ENCODE results near the gene SMIM35. TPM values are rescaled to one million over a fixed set of nuclear protein-coding genes. Genes with fewer than 3 reads are reported as not detected.
A peak's percentile ranks its signal among the peaks of the same experiment; 100 is the strongest.

Gene SMIM35
- total and polyA plus RNA-seq, 8 donors, result 0.20 to 1.1 (median 0.55) TPM; not detected in 2

DNA sequence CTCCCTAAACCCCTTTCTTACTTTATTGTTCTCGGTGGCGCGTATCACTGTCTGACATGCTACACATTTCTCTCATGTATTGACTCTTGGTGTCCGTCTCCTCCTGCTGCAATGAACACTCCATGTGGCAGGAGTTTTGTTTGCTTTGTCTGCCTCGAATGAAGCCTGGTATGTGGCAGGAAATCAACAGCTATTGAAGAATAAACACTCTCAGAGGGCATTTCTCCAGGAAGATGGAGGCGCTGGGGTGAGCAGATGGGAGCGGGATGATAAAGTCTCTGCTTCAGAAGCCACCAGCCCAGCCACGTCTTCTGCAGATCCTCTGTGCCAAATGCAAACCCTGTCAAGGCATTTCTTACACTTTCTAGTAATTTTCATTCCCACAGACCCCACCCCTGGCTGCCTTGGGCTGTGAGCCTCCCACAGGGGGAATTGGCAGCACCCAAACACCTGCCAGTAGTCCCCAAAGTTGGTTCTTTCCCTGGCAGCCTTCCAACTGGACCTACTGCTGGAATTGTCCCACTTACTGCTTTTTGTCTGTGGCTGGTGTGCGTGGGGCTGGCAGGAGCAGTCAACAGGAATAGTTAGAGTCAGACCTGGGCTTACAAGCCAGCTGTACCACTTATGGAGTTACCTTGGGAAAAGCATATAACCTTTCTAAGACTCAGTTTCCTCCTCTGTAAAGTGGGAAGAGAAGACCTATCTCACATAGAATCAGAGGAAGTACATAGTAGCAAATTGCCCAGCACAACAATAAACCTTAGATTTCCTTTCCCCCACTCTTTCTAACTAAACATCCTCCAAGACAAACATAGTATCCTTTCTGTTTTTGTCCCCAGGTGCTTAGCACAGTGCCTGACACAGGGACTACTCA is 113.9 kb downstream of the SMIM35 start:
- intact Hi-C loops (cut with DNase I), result no loop called here
- H3K4me1 ChIP-seq, result peaks cover 11 to 54% of the 10 kb centered on the region in 2 donors
- H3K27ac ChIP-seq, result peak overlapping the region in 1 of 2 donors; percentile 57
- peak in 2 of 4 donors; percentile 30 to 39 for DNase-seq
- no peak overlapping the region for H3K4me3 ChIP-seq
- TF ChIP-seq, protein P1, sequence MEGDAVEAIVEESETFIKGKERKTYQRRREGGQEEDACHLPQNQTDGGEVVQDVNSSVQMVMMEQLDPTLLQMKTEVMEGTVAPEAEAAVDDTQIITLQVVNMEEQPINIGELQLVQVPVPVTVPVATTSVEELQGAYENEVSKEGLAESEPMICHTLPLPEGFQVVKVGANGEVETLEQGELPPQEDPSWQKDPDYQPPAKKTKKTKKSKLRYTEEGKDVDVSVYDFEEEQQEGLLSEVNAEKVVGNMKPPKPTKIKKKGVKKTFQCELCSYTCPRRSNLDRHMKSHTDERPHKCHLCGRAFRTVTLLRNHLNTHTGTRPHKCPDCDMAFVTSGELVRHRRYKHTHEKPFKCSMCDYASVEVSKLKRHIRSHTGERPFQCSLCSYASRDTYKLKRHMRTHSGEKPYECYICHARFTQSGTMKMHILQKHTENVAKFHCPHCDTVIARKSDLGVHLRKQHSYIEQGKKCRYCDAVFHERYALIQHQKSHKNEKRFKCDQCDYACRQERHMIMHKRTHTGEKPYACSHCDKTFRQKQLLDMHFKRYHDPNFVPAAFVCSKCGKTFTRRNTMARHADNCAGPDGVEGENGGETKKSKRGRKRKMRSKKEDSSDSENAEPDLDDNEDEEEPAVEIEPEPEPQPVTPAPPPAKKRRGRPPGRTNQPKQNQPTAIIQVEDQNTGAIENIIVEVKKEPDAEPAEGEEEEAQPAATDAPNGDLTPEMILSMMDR (IDR thresholded peaks at IDR 0.05), result no peak
- no peaks in the 10 kb centered on the region for H3K9me3 ChIP-seq
- no peaks in the 10 kb centered on the region for H3K36me3 ChIP-seq
- peak; percentile 74 for ATAC-seq
- no peaks in the 10 kb centered on the region for H3K27me3 ChIP-seq

GRCh38 chr11:117972044-117972443 is 114.7 kb downstream of the SMIM35 start:
- Histone ChIP-seq H3K36me3 (no peaks in the 10 kb centered on the region), H3K27me3 (no peaks in the 10 kb centered on the region), H3K9me3 (no peaks in the 10 kb centered on the region), H3K4me3 (no peak overlapping the region), H3K4me1 (peaks cover 11 to 48% of the 10 kb centered on the region in 2 donors), H3K27ac (no peak overlapping the region)
- intact Hi-C loops (cut with DNase I), result no loop called here
- DNase-seq (no peak), ATAC-seq (no peak)
- TF ChIP-seq, protein P1 (IDR thresholded peaks at IDR 0.05), result no peak

- ATAC-seq, result peak; percentile 73
- peak in 1 of 4 donors; percentile 47 for DNase-seq
- H3K9me3 ChIP-seq, result no peaks in the 10 kb centered on the region
- intact Hi-C loops (cut with DNase I), result no loop called here
- H3K27me3 ChIP-seq, result no peaks in the 10 kb centered on the region
- H3K4me1 ChIP-seq, result peaks cover 11 to 48% of the 10 kb centered on the region in 2 donors
- no peaks in the 10 kb centered on the region for H3K36me3 ChIP-seq
- H3K4me3 ChIP-seq, result no peak overlapping the region
- peak overlapping the region in 1 of 2 donors; percentile 51 for H3K27ac ChIP-seq
- TF ChIP-seq, protein P1 (IDR thresholded peaks at IDR 0.05), result no peak
These were observed 116.3 kb downstream of the SMIM35 start for GRCh38 chr11:117970400-117971024.

DNA sequence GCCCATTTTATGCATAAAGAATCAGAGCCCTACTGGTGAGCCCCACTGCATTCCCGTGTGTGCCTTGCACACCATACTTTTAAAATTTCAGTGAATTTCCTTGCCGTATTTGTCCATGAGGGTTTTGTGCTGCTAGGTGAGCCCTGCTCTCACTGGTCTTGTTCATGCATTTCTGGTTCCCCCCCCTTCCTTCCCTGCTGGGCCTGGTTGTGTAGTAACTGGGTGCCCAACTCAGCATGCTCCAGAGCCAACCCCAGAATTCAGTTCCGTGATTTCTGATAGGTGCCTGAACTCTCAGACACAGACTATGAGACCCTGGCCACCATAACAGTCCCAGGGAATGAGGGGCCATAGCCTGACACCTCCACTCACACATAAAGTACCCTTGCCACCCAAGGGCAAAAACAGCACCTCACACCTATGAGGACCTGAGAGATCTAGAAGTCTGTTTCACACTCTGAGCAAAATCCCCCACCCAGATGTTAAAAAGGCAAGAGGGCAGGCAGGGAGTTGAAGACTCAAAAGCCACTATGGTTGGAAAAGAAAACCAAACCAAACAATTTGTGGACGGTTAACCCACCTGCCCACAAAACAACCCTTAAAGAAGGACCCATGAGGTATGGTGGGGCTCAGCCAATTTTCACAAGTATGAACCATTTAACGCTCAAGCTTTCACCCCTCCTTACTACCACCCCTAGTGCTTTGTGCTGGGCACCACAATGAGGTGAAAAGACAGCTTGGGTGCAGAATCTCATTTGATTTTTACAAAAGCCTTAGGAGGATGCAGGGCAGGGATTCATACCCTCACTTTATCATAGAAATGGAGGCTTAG is 117.4 kb downstream of the SMIM35 start:
- Histone ChIP-seq H3K27me3 (no peaks in the 10 kb centered on the region), H3K36me3 (no peaks in the 10 kb centered on the region), H3K9me3 (no peaks in the 10 kb centered on the region), H3K27ac (no peak overlapping the region), H3K4me1 (peaks cover 11 to 45% of the 10 kb centered on the region in 2 donors), H3K4me3 (no peak overlapping the region)
- no peak for DNase-seq
- ATAC-seq, result no peak
- intact Hi-C loops (cut with DNase I), result no loop called here
- TF ChIP-seq, protein P1 (IDR thresholded peaks at IDR 0.05), result no peak

Data from left lung (tissue), 10 donors.